Ectodermal cell (in vitro differentiated cells): ENCODE results near the gene GRM3.

Experiments
- H3K27ac ChIP-seq: 2 replicates; pipeline ENCODE4 v1.7.0; 2013; ENCODE audit warnings: mild to moderate bottlenecking, low read depth, low read length; ENCODE audit not compliant: insufficient read depth, poor library complexity, severe bottlenecking
- H3K27me3 ChIP-seq: 2 replicates; pipeline ENCODE4 v1.7.0; 2013; ENCODE audit warnings: mild to moderate bottlenecking, low read length; ENCODE audit not compliant: insufficient read depth, control insufficient read depth, poor library complexity, severe bottlenecking
- H3K36me3 ChIP-seq: one replicate; pipeline ENCODE4 v1.7.0; 2013; ENCODE audit warnings: low read length; ENCODE audit not compliant: control insufficient read depth, insufficient read depth
- H3K4me1 ChIP-seq: one replicate; pipeline ENCODE4 v1.7.0; 2013; ENCODE audit warnings: low read length; ENCODE audit not compliant: control insufficient read depth, insufficient read depth
- H3K4me3 ChIP-seq: 2 replicates; pipeline ENCODE4 v1.7.0; 2013; ENCODE audit warnings: low read depth, low read length, control low read depth; ENCODE audit not compliant: insufficient read depth
- H3K9me3 ChIP-seq: 2 replicates; pipeline ENCODE4 v1.7.0; 2013; ENCODE audit warnings: mild to moderate bottlenecking, low read length, moderate library complexity; ENCODE audit not compliant: control insufficient read depth
- WGBS, 2 experiments: methylation state at CpG; one replicate each; pipeline ENCODE4 v1.1.7; 2013; ENCODE audit warnings: missing lambda C conversion rate in 2 of 2; 5-methylcytosine and 5-hydroxymethylcytosine counted together

GRM3 gene

DNA sequence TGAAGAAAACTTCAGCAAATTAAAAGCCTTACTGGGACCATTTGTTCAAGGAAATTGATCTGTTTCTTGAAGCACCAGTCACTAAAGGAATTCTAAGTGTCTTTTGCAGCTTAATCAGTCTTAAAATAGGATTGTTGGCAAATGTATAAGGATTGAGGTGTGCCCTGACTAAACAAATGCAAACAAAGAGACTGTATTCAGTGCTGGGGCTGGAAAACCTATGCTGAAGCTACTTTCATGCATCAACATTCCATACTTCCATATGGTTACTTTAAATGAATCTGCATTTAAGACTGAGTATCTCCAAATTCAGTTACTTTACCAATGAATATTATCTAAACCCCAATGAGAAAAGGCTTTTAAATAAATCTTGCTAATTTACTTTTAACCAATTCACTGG, 232.4 kb downstream of the GRM3 start:
- Histone ChIP-seq H3K36me3 (no peaks in the 10 kb centered on the region), H3K27ac (no peak overlapping the region), H3K4me1 (no peaks in the 10 kb centered on the region), H3K4me3 (no peak overlapping the region), H3K9me3 (no peaks in the 10 kb centered on the region), H3K27me3 (no peaks in the 10 kb centered on the region)

DNA sequence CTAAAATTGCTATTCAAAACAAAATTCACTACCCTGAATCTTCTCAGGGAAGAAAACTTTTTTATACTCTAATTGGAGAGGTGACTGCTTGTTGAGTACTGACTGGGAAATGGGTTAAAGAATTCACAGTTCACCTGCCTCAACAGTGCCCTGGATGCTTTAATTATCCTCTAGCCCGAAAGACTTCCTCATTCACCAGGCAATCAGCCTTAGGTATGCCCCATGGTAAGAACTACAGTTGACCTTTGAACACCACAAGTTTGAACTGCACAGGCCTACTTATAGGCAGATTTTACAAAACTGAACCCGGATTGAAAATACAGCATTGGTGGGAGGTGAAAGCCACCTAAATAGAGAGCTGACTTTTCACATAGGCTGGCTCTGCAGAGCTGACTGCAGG, 240.4 kb downstream of the GRM3 start:
- no peaks in the 10 kb centered on the region for H3K4me1 ChIP-seq
- H3K27me3 ChIP-seq: no peaks in the 10 kb centered on the region
- no peak overlapping the region for H3K4me3 ChIP-seq
- peaks cover 9% of the 10 kb centered on the region for H3K36me3 ChIP-seq
- 88 to 89% methylated on average over 2 of the region's 2 CpGs for WGBS, 2 experiments
- H3K9me3 ChIP-seq: no peaks in the 10 kb centered on the region
- no peak overlapping the region for H3K27ac ChIP-seq

DNA sequence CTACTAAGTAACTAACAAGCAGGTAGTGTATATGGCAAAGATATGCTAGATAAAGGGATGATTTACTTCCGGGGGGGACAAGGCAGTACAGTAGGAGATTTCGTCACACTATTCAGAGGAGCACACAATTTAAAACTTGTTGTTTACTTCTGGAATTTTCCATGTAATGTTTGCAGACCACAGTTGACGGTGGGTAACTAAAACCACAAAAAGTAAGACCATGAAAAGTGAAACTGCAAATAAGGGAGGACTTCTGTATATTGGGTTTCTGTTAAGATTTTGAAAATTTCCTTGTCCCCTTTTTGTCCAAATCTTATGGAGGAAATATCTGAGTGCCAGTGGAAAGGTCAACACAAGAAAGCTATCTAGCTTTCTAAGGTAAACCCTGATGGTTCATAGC, 245.8 kb downstream of the GRM3 start:
- Histone ChIP-seq H3K4me3 (no peak overlapping the region), H3K27ac (no peak overlapping the region), H3K27me3 (no peaks in the 10 kb centered on the region), H3K4me1 (no peaks in the 10 kb centered on the region), H3K36me3 (peaks cover 23% of the 10 kb centered on the region), H3K9me3 (no peaks in the 10 kb centered on the region)
- WGBS, 2 experiments: 97 to 100% methylated on average over 3 of the region's 3 CpGs

DNA sequence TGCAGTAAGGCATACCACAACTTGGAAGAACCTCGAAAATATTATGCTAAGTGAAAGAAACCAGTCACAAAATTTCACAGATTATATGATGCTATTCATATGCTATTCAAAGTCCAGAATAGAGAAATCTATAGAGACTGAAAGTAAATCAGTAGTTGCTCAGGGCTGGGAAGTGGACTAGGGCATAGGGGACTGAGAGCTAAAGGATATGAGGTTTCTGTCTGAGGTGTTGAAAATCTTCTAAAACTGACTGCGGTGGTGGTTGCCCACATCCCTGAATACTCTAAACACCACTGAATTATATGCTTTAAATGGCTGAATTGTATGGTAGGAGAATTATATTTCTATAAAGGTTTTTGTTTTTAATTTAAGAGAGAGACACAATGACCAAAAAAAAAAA, 254.5 kb downstream of the GRM3 start:
- H3K4me3 ChIP-seq: no peak overlapping the region
- no peaks in the 10 kb centered on the region for H3K4me1 ChIP-seq
- no peak overlapping the region for H3K27ac ChIP-seq
- peaks cover 2% of the 10 kb centered on the region for H3K36me3 ChIP-seq
- no peaks in the 10 kb centered on the region for H3K27me3 ChIP-seq
- H3K9me3 ChIP-seq: no peaks in the 10 kb centered on the region
- 67 to 100% methylated on average over 1 of the region's 2 CpGs for WGBS, 2 experiments

DNA sequence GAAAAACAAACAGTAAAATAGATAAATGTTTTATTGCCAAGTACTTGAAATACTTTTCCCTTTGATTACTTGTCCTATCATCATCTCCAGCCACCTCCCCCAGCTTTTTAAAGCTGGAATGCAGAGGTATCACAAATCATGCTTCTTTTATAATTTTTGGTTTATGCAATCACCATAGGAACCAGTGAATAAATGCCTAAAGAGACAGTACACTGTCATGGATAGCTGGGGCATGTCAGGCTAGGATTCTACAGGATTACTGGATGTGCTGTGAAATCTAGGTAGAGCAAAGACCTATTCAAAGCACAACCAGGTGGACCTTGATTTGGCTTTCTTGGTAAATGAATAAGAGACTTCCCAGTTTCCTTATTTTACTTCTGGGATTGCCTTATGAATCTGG, 257.2 kb downstream of the GRM3 start:
- no peak overlapping the region for H3K4me3 ChIP-seq
- no peaks in the 10 kb centered on the region for H3K27me3 ChIP-seq
- peaks cover 2% of the 10 kb centered on the region for H3K36me3 ChIP-seq
- H3K9me3 ChIP-seq: no peaks in the 10 kb centered on the region
- no peaks in the 10 kb centered on the region for H3K4me1 ChIP-seq
- H3K27ac ChIP-seq: no peak overlapping the region

DNA sequence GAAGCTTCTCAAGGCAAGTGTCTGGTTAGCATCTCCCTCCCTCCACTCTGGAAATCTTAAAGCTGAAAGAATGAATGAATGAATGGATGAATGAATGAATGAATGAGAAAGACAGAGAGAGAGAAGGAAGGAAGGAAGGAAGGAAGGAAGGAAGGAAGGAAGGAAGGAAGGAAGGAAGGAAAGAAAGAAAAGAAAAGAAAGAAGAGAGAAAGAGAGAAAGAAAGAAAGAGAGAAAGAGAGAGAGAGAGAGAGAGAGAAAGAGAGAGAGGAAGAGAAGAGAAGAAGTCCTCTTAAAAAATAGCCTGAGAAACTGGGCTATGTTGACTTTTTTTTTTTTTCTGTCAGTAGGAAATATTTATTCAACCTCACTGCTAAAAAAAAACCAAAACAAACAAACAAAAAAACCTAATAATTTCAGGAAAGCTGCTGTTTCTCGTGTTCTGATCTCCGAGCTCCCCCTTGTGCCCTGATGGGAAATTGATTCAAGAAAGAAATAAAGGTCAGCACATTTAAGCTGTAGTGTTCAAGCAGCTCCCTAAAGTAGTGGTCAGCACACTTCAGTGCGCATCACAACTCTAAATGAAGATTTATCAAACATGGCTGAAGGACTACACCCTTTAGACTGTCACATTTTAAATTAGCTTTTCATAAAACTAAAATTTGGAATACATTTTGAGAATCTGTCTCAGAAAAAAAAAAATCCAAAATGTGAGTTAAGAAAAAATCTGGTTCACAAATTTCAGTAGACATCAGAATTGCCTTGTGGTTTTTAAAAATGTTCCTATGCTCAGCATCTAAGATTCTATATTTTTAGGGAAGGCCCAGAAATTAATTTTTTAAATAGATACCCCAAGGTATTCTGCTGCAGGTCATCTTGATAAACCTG, 261.5 kb downstream of the GRM3 start:
- Histone ChIP-seq H3K36me3 (peaks cover 5% of the 10 kb centered on the region), H3K9me3 (no peaks in the 10 kb centered on the region), H3K4me1 (no peaks in the 10 kb centered on the region), H3K4me3 (no peak overlapping the region), H3K27me3 (no peaks in the 10 kb centered on the region), H3K27ac (no peak overlapping the region)
- 51 to 61% methylated on average over 3 of the region's 3 CpGs for WGBS, 2 experiments

DNA sequence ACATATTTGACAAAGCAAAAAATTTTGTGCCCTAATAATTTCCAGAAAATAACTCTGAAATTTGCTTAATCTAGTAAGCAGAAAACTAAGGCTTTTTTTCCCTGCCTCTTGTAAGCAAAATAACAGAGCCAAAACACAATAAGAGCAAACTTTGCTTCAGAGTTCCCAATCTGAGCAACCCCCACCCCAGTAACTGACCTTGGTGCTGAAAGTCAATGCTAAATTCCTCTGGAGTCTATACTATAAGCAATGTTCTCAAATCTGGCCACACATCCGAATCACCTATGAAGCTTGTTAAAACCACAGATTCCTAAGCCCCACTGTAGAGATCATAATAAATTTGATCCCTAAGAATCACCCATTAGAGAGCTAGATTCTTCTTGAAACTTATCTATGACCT, 265.2 kb downstream of the GRM3 start:
- 74 to 83% methylated on average over 1 of the region's 1 CpG for WGBS, 2 experiments

DNA sequence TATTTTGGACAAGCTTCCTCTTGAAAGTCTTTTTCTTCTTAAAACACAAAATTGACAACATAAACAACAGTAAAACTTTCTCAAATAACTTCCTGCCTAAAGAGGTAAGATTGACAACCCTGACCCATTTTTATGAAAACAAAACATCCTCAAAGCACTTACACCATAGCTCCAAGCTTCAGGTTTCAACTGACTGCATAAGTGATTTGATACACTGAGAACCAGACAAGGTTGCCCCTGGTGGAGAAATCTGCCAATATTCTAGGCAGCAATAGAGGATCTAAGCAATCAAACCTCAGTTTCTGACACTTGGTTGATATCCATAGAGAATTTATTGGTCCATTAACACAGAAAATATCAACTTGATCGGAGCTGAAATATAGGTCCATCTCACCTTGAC, 267.9 kb downstream of the GRM3 start:
- 100% methylated on average over 1 of the region's 1 CpG; no CpG with 5 or more reads in 1 of the 2 experiments for WGBS, 2 experiments
- H3K4me1 ChIP-seq: no peaks in the 10 kb centered on the region
- no peaks in the 10 kb centered on the region for H3K27me3 ChIP-seq
- H3K9me3 ChIP-seq: no peaks in the 10 kb centered on the region
- no peak overlapping the region for H3K27ac ChIP-seq
- H3K4me3 ChIP-seq: no peak overlapping the region
- H3K36me3 ChIP-seq: peaks cover 14% of the 10 kb centered on the region

More for the DNA sequence above, 265.2 kb downstream of the GRM3 start:
- peaks cover 16% of the 10 kb centered on the region for H3K36me3 ChIP-seq
- H3K4me1 ChIP-seq: no peaks in the 10 kb centered on the region
- H3K27me3 ChIP-seq: no peaks in the 10 kb centered on the region
- H3K27ac ChIP-seq: no peak overlapping the region
- no peak overlapping the region for H3K4me3 ChIP-seq
- H3K9me3 ChIP-seq: no peaks in the 10 kb centered on the region

DNA sequence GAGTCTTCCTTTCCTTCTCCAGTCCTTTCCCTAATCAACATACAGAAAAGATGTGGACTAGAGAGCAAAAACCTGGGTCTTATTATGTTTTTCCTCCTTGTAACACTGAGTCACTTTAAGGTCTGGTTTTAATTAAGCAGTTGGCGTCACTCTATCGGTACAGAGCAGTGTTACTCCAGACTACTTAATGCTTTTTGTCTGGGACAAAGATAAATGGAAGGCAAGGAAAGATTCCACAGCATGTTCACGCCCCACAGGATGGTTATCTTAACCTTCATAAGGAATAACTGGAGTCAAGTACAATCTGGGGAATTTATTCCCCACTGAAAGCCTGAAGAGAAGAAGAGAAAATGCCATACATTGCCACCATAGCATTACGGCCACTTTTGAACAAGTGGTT, 270.0 kb downstream of the GRM3 start:
- no peaks in the 10 kb centered on the region for H3K9me3 ChIP-seq
- H3K27ac ChIP-seq: no peak overlapping the region
- H3K36me3 ChIP-seq: peaks cover 14% of the 10 kb centered on the region
- H3K4me1 ChIP-seq: no peaks in the 10 kb centered on the region
- no peaks in the 10 kb centered on the region for H3K27me3 ChIP-seq
- whole genome bisulfite sequencing, 2 experiments: 94 to 97% methylated on average over 3 to 4 of the region's 4 CpGs
- H3K4me3 ChIP-seq: no peak overlapping the region
